GM19455 (cell line): ENCODE data around the gene SPDYE5.

ENCODE experiments used
- ATAC-seq: cut with Tn5 transposase; IDR thresholded peaks from one replicate; pipeline ENCODE4 v1.9.1; 2021; ENCODE audit not compliant: unreplicated experiment

SPDYE5 gene

DNA sequence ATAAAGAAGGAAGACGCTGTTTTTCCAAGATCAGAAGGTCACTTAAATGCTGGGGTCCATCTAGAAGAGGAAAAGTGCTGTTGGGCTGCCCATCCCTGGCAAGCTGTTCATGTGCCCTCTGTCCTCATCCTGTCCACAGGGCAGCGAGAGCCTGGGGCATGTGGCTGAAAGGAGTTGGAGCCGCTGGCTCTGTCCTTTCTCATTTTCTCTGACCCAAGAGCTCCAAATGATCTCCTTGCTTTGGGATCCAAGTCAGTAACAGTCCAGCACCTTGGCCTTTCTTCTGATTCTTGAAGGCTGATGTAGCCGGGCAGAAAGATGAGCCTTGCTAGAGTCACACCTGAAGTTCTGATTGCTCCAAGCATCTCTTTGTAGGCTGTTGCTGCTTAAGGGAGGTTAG, 44.4 kb downstream of the SPDYE5 start:
- ATAC-seq: no peak

DNA sequence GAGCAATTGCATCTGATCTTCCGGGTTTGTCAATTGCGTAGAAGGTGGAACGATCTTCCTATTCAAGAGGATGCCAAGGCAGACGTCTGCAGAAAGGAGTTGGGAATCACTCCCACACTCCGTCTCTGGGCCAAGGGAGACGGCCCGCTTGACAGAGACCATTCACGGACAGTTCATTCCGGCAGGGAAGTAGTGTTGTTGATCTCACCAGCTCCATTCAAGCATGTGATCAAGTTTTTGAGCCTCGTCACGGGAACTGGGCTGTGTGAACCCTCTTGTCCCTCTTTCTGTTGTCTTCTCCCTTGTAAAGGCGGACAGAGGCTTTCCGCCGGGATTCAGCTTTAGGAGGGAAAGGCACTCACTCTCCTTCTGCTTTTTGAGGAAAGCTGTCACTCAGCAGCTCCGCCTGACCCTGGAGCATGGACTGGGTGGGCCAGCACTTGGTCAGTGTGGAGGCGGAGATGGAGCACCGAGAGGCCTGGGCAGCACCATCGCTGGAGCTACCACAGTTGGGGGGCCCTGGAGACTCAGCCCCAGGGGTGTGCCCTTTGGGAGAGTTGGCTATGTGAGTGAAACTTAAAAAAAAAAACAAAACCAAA, 44.9 kb downstream of the SPDYE5 start:
- ATAC-seq: no peak

DNA sequence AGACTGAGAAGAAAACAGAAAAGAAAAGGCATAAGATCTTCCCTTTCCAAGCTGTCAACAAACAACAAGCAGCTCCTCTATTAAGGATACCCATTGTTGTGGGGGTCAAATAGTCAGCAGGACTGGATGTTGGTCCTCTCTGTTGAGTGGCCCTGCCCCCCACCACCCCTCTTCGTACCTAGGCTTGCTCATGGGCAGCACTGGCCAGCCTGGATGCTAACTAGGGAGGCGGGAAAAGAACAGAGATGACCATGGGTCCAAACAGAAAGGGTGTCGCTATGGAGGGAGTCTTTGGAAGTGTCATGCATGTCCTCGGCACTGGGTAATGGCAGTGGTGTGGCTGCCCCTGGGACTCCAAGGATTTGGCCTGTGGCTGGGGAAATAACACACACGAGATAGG, 45.6 kb downstream of the SPDYE5 start:
- ATAC-seq: no peak

DNA sequence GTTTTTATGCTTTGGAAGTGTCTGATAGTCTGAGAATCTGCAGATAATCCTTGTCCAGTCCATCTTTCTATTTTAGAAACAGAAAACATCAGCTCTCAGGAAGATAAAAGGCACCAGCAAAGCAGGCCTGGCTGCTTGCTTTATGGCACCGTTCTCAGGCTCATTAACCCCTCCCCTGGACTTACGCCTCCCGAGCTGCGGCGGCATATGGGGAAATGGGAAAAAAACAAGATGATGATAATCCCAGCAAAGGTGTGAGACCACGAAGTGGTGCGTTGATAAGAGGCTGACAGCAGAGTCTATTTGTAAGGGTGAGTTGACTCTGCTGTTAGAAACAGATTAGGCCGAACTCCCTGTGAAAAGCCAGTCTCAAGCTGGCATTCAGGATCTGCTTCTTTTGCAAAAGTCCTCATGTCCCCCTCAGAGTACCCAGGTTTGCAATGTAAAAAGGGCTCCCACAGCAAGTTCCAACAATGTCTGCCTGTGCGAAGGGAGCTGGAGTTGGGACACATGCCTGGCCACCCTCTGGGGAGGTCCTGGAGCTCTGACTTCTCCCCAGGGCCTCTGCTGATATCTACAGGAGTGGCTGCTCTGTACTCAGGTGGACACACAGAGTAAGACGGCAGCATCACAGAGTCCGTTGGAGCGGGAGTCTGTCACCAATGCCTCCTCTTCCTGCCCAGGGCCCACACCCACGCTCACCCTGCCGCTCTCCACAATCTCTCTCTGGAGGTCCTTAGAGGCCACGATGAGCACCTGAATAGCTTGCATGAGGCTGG, 54.3 kb downstream of the SPDYE5 start:
- no peak for ATAC-seq
